Upper lobe of left lung (tissue), 6 donors: Measurements from ENCODE around the gene COL18A1. TPM values are rescaled to one million over a fixed set of nuclear protein-coding genes. Genes with fewer than 3 reads are reported as not detected.

Experiments
- ATAC-seq, 2 donors: fragments of 200-7000 bp; cut with Tn5 transposase; one replicate each; pipeline ENCODE4 v1.9.1; 2022; ENCODE audit warnings: mild to moderate bottlenecking in 2 of 2, moderate library complexity in 2 of 2; ENCODE audit not compliant: low FRiP score in 2 of 2
- DNase-seq, 2 donors: peaks; one replicate each; pipeline ENCODE4 v3.0.0-alpha.2; 2019 to 2020
- H3K27ac ChIP-seq, 4 donors: fragments of 200-600 bp; sonication (generic); one replicate each; pipeline ENCODE4 v1.5.1; 2016 to 2019
- H3K27me3 ChIP-seq, 4 donors: fragments of 200-600 bp; sonication (generic); one replicate each; pipeline ENCODE4 v1.5.1; 2017 to 2019
- H3K36me3 ChIP-seq, 4 donors: fragments of 200-600 bp; sonication (generic); one replicate each; pipeline ENCODE4 v1.5.1; 2016 to 2019
- H3K4me1 ChIP-seq, 4 donors: fragments of 200-600 bp; sonication (generic); one replicate each; pipeline ENCODE4 v1.5.1; 2018 to 2019
- H3K4me3 ChIP-seq, 4 donors: fragments of 200-600 bp; sonication (generic); one replicate each; pipeline ENCODE4 v1.5.1; 2017 to 2019; ENCODE audit warnings: mild to moderate bottlenecking in 2 of 4, moderate library complexity in 1 of 4
- H3K9me3 ChIP-seq, 4 donors: fragments of 200-600 bp; sonication (generic); one replicate each; pipeline ENCODE4 v1.5.1; 2018 to 2019
- CTCF ChIP-seq, 6 experiments: fragments of 450-650 bp in 4 of 6; fragments of 200-600 bp in 2 of 6; sonication (generic) in 2 of 6; IDR thresholded peaks; one replicate each; pipeline ENCODE4 v1.5.1; 2016 to 2019; ENCODE audit warnings: antibody characterized with exemption in 6 of 6
- EP300 ChIP-seq, 4 donors: sonication (generic); formaldehyde crosslinking; IDR thresholded peaks; one replicate each; pipeline ENCODE4 v1.5.1; 2017; ENCODE audit warnings: antibody characterized with exemption in 4 of 4, control low read depth in 2 of 4
- POLR2A ChIP-seq, 4 donors: fragments of 450-650 bp; IDR thresholded peaks; one replicate each; pipeline ENCODE4 v1.5.1; 2016 to 2017; ENCODE audit warnings: antibody characterized with exemption in 4 of 4, mild to moderate bottlenecking in 2 of 4
- POLR2AphosphoS5 ChIP-seq, 2 donors: sonication (generic); formaldehyde crosslinking; IDR thresholded peaks; one replicate each; pipeline ENCODE4 v1.5.1; 2017; ENCODE audit warnings: antibody characterized with exemption in 2 of 2
- WGBS, 2 donors: methylation state at CpG; one replicate each; pipeline ENCODE4 v1.1.5; 2017 to 2018; 5-methylcytosine and 5-hydroxymethylcytosine counted together
- total RNA-seq, 6 donors: library from RNA; depleted of rRNA in 4 of 6; stranded (reverse); fragments of >200 nt in 4 of 6; gene quantifications; one replicate each; pipeline versions ENCODE4 v1.1.0 to v1.2.1, GENCODE V29; 2016 to 2021
- donor health status: DM: no; HTN: no; CAD: no; lungs with moderate emphysema.
- donor health status: DM: no; HTN: yes; CAD: no; lungs with severe emphysema.

COL18A1 gene
- total RNA-seq, 6 donors from 2014 or later, result 34.5 to 138 (median 70.5) TPM

GRCh38 chr21:45410865-45411809 is 6.2 kb downstream of the COL18A1 start:
- WGBS, 2 donors, result 80 to 92% methylated on average over 8 to 21 of the region's 31 CpGs
- H3K4me1 ChIP-seq, result peaks cover 2 to 12% (median 10%) of the 10 kb centered on the region in 4 donors
- H3K4me3 ChIP-seq, result no peak overlapping the region
- ATAC-seq, result no peak
- DNase-seq, result peak in 1 of 2 donors; percentile 57
- no peaks in the 10 kb centered on the region for H3K36me3 ChIP-seq
- TF ChIP-seq POLR2AphosphoS5 (IDR thresholded peaks at IDR 0.05) (no peak), EP300 (IDR thresholded peaks at IDR 0.05) (no peak), POLR2A (IDR thresholded peaks at IDR 0.05) (no peak), CTCF (IDR thresholded peaks at IDR 0.05) (no peak)
- H3K27me3 ChIP-seq, result peaks cover 0 to under 1% (median 0%) of the 10 kb centered on the region in 4 donors
- H3K27ac ChIP-seq, result no peak overlapping the region
- no peaks in the 10 kb centered on the region for H3K9me3 ChIP-seq

GRCh38 chr21:45411810-45412206 is 6.8 kb downstream of the COL18A1 start:
- 80 to 85% methylated on average over 18 of the region's 18 CpGs for WGBS, 2 donors
- H3K27me3 ChIP-seq, result no peaks in the 10 kb centered on the region
- no peak overlapping the region for H3K4me3 ChIP-seq
- H3K9me3 ChIP-seq, result no peaks in the 10 kb centered on the region
- TF ChIP-seq POLR2A (IDR thresholded peaks at IDR 0.05) (no peak), POLR2AphosphoS5 (IDR thresholded peaks at IDR 0.05) (no peak), CTCF (IDR thresholded peaks at IDR 0.05) (no peak), EP300 (IDR thresholded peaks at IDR 0.05) (no peak)
- ATAC-seq (no peak), DNase-seq (no peak)
- no peaks in the 10 kb centered on the region for H3K36me3 ChIP-seq
- peaks cover 0 to 11% (median 7%) of the 10 kb centered on the region in 4 donors for H3K4me1 ChIP-seq
- no peak overlapping the region for H3K27ac ChIP-seq

GRCh38 chr21:45412491-45412890 is 7.5 kb downstream of the COL18A1 start:
- Histone ChIP-seq H3K4me1 (peaks cover 0 to 11% (median 7%) of the 10 kb centered on the region in 4 donors), H3K27ac (no peak overlapping the region), H3K36me3 (no peaks in the 10 kb centered on the region), H3K27me3 (no peaks in the 10 kb centered on the region), H3K4me3 (no peak overlapping the region), H3K9me3 (no peaks in the 10 kb centered on the region)
- no peak for ATAC-seq
- no peak for TF ChIP-seq POLR2A (IDR thresholded peaks at IDR 0.05)
- TF ChIP-seq EP300 (IDR thresholded peaks at IDR 0.05), result no peak
- no peak for TF ChIP-seq CTCF (IDR thresholded peaks at IDR 0.05)
- no peak for TF ChIP-seq POLR2AphosphoS5 (IDR thresholded peaks at IDR 0.05)
- DNase-seq, result peak in 1 of 2 donors; percentile 34
- 93 to 94% methylated on average over 5 to 7 of the region's 7 CpGs for WGBS, 2 donors

- TF ChIP-seq CTCF (IDR thresholded peaks at IDR 0.05), result no peak
- no peaks in the 10 kb centered on the region for H3K27me3 ChIP-seq
- peak overlapping the region in 3 of 4 donors; percentile 9 to 75 (median 31) for H3K27ac ChIP-seq
- ATAC-seq, result peak in 1 of 2 donors; percentile 8
- no peaks in the 10 kb centered on the region for H3K9me3 ChIP-seq
- H3K4me3 ChIP-seq, result no peak overlapping the region
- no peaks in the 10 kb centered on the region for H3K36me3 ChIP-seq
- 75 to 78% methylated on average over 25 to 27 of the region's 27 CpGs for WGBS, 2 donors
- DNase-seq, result peak in 1 of 2 donors; percentile 67
- H3K4me1 ChIP-seq, result peaks cover 0 to 11% (median 7%) of the 10 kb centered on the region in 4 donors
These were observed 8.1 kb downstream of the COL18A1 start for GRCh38 chr21:45412909-45413611.
